ENCODE data around the gene IFT25.
A peak's percentile ranks its signal among the peaks of the same experiment; 100 is the strongest.

IFT25 gene

GRCh38 chr1:53918343-53918742, 27.2 kb downstream of the IFT25 start:
- no peaks in the 10 kb centered on the region for H4K20me1 ChIP-seq (ENCODE audit: insufficient read depth, low read length, poor library complexity, severe bottlenecking)
- H3K36me3 ChIP-seq (ENCODE audit: insufficient read depth, low read length), result peaks cover 33% of the 10 kb centered on the region
- H3K4me2 ChIP-seq (ENCODE audit: low read depth, low read length, poor library complexity, severe bottlenecking), result no peak overlapping the region
- peaks cover 11% of the 10 kb centered on the region; the same call in 1 of the 2 replicates for H3F3A ChIP-seq (ENCODE audit: low read depth)
- no peaks in the 10 kb centered on the region for H3K9me2 ChIP-seq (replicated peaks; ENCODE audit: low read depth, low read length)
- H3K9me3 ChIP-seq (ENCODE audit: insufficient read depth, low read depth, low read length), result no peaks in the 10 kb centered on the region
- H3K27me3 ChIP-seq (ENCODE audit: insufficient read depth, low read length, poor library complexity, severe bottlenecking), result no peaks in the 10 kb centered on the region
- H2AFZ ChIP-seq (ENCODE audit: low read length), result no peak overlapping the region
- H3K9ac ChIP-seq (ENCODE audit: low read depth, low read length, poor library complexity, severe bottlenecking), result no peak overlapping the region
- H3K4me3 ChIP-seq (ENCODE audit: low read length, poor library complexity, severe bottlenecking), result no peak overlapping the region
- no peaks in the 10 kb centered on the region for H3K79me2 ChIP-seq (ENCODE audit: insufficient read depth, low read length)
- H3K4me1 ChIP-seq (ENCODE audit: insufficient read depth, low read length, poor library complexity, severe bottlenecking), result peaks cover 26% of the 10 kb centered on the region
- TF ChIP-seq CTCF (conservative IDR thresholded peaks at IDR 0.05; ENCODE audit: low read length) (no peak), EZH2phosphoT487 (IDR thresholded peaks at IDR 0.05; ENCODE audit: borderline replicate concordance) (no peak)

- Histone ChIP-seq H3K9me3 (ENCODE audit: insufficient read depth, low read depth, low read length) (no peaks in the 10 kb centered on the region), H3K9ac (ENCODE audit: low read depth, low read length, poor library complexity, severe bottlenecking) (no peak overlapping the region), H3F3A (ENCODE audit: low read depth) (no peaks in the 10 kb centered on the region), H3K79me2 (ENCODE audit: insufficient read depth, low read length) (no peaks in the 10 kb centered on the region), H3K4me2 (ENCODE audit: low read depth, low read length, poor library complexity, severe bottlenecking) (no peak overlapping the region), H4K20me1 (ENCODE audit: insufficient read depth, low read length, poor library complexity, severe bottlenecking) (no peaks in the 10 kb centered on the region), H3K27me3 (ENCODE audit: insufficient read depth, low read length, poor library complexity, severe bottlenecking) (no peaks in the 10 kb centered on the region), H3K36me3 (ENCODE audit: insufficient read depth, low read length) (peaks cover 13% of the 10 kb centered on the region; the same call in 1 of the 2 replicates), H3K9me2 (replicated peaks; ENCODE audit: low read depth, low read length) (no peaks in the 10 kb centered on the region), H3K4me1 (ENCODE audit: insufficient read depth, low read length, poor library complexity, severe bottlenecking) (peaks cover 5% of the 10 kb centered on the region), H3K4me3 (ENCODE audit: low read length, poor library complexity, severe bottlenecking) (no peak overlapping the region), H2AFZ (ENCODE audit: low read length) (no peak overlapping the region)
- TF ChIP-seq EZH2phosphoT487 (IDR thresholded peaks at IDR 0.05; ENCODE audit: borderline replicate concordance) (no peak), CTCF (conservative IDR thresholded peaks at IDR 0.05; ENCODE audit: low read length) (0 out of 2 replicates have a peak, but pooled peaks have one; percentile 11)
Measured at GRCh38 chr1:53913352-53914033, 32.0 kb downstream of the IFT25 start.

- TF ChIP-seq CTCF (conservative IDR thresholded peaks at IDR 0.05; ENCODE audit: low read length), result no peak
- no peak for TF ChIP-seq EZH2phosphoT487 (IDR thresholded peaks at IDR 0.05; ENCODE audit: borderline replicate concordance)
- no peaks in the 10 kb centered on the region for H3K79me2 ChIP-seq (ENCODE audit: insufficient read depth, low read length)
- H3K9me2 ChIP-seq (replicated peaks; ENCODE audit: low read depth, low read length), result no peaks in the 10 kb centered on the region
- H3K27me3 ChIP-seq (ENCODE audit: insufficient read depth, low read length, poor library complexity, severe bottlenecking), result no peaks in the 10 kb centered on the region
- H3K4me3 ChIP-seq (ENCODE audit: low read length, poor library complexity, severe bottlenecking), result no peak overlapping the region
- H3K9me3 ChIP-seq (ENCODE audit: insufficient read depth, low read depth, low read length), result no peaks in the 10 kb centered on the region
- H3K9ac ChIP-seq (ENCODE audit: low read depth, low read length, poor library complexity, severe bottlenecking), result no peak overlapping the region
- H3K4me2 ChIP-seq (ENCODE audit: low read depth, low read length, poor library complexity, severe bottlenecking), result no peak overlapping the region
- H3K4me1 ChIP-seq (ENCODE audit: insufficient read depth, low read length, poor library complexity, severe bottlenecking), result no peaks in the 10 kb centered on the region
- H2AFZ ChIP-seq (ENCODE audit: low read length), result no peak overlapping the region
- no peaks in the 10 kb centered on the region for H3F3A ChIP-seq (ENCODE audit: low read depth)
- no peaks in the 10 kb centered on the region for H4K20me1 ChIP-seq (ENCODE audit: insufficient read depth, low read length, poor library complexity, severe bottlenecking)
- peaks cover 10% of the 10 kb centered on the region; the same call in 1 of the 2 replicates for H3K36me3 ChIP-seq (ENCODE audit: insufficient read depth, low read length)
Measured at GRCh38 chr1:53911442-53911841, 34.1 kb downstream of the IFT25 start.
